GM19463 (cell line): Measurements from ENCODE around the gene DCUN1D4.

Source experiments
- ATAC-seq: cut with Tn5 transposase; IDR thresholded peaks from one replicate; pipeline ENCODE4 v1.9.1; 2021; ENCODE audit warnings: mild to moderate bottlenecking, moderate library complexity; ENCODE audit not compliant: unreplicated experiment

Gene DCUN1D4

DNA sequence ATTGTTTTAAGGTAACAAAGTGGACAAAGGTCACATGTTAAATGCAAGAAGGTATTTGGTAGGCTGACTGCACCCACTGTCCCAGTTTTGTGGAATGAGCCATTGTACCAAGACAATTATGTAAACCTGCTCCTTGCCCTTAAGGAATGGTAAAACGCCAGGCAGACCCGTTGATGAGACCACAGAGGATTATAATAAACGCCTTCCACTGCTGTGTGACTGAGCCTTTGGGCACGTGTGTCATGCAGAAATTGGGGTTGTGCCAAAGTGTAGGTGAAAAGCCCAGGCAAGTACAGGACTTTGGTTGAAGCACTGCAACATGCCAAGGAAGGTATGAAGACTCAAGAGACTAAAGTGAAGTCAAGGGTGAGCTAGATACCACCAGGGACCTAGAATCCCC is 117.5 kb downstream of the DCUN1D4 start:
- no peak for ATAC-seq

DNA sequence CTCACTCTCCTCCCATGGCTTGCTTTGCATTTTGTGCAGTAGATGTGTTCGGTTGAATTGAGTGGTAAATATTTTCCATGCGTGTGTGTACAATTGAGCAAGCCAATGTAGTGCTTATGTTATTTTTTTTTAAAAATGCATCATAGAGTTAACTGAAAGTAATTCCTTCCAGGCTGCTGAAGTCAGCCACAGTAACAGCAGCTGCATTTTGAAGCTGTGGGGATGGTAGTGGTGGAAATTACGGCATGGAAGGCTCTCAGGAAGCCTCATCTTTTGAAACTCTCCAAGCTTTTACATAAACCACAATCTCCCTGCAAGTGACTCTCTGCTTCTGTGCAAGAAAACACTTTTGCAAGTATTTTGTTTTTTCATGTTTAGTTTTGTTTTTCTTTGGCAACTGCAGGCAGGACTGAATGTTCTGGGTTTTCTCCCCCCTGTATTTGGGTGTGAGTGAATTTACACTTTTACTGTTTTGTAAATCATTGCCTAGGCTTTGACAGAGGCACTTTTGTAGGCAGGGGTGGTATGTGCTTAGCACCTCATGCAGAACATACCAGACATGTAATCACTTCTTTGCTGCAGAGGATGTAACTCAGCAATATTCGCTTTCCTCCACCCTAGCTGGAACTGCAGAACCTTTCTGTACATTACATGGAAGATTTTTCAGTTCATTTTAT is 121.0 kb downstream of the DCUN1D4 start:
- ATAC-seq: no peak

DNA sequence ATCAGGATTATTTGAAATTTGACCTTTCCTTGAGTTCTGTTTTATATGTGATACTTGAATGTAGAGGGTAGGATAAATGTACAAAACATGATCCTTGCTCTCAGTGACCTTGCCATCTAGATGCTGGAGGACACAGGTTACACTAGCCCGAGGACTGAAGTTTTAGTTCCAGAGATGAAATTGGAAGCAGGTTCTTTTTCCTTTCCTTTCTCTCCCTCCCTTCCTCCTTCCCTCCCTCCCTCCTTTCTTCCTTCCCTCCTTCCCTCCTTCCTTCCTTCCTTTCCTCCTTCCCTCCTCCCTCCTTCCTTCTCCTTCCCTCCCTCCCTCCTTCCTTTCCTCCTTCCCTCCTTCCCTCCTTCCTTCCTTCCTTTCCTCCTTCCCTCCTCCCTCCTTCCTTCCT is 122.9 kb downstream of the DCUN1D4 start:
- no peak for ATAC-seq
